GM12878 (cell line): Measurements from ENCODE around the gene CDC25C. TPM values are rescaled to one million over a fixed set of nuclear protein-coding genes. Genes with fewer than 3 reads are reported as not detected.

Source experiments
- ATAC-seq: fragments of 200-7000 bp; cut with Tn5 transposase; 3 replicates; pipeline ENCODE4 v1.9.1; 2020; ENCODE audit warnings: mild to moderate bottlenecking, moderate library complexity
- BruUV-seq: library from RNA; stranded (reverse); fragments of 400-500 nt; replicated peaks from 2 replicates; lab custom pipeline; 2021; lab: Mats Ljungman, UMichigan
- CTCF ChIA-PET: fragments of 300-600 bp; sonication (Branson Sonifier 250); formaldehyde crosslinking; extraction: SDS; loops from one replicate; lab custom pipeline; 2021; ENCODE audit warnings: inconsistent platforms; lab: Yijun Ruan, JAX
- POLR2A ChIA-PET: fragments of 350-600 bp; formaldehyde crosslinking; extraction: SDS; loops from one replicate; lab custom pipeline; 2021; ENCODE audit warnings: inconsistent platforms; lab: Charles Lee
- RAD21 ChIA-PET: fragments of 300-600 bp; sonication (Branson Sonifier 250); formaldehyde crosslinking; loops from one replicate; lab custom pipeline; 2023; ENCODE audit warnings: antibody characterized with exemption; ENCODE audit not compliant: unreplicated experiment; lab: Charles Lee
- SMC1A ChIA-PET: fragments of 300-600 bp; sonication (Branson Sonifier 250); formaldehyde crosslinking; loops from one replicate; lab custom pipeline; 2023; ENCODE audit not compliant: unreplicated experiment, uncharacterized antibody; lab: Charles Lee
- DNase-seq: peaks from one replicate; pipeline ENCODE4 v3.0.0-alpha.2; 2011; ENCODE audit warnings: low read depth, low spot score
- FAIRE-seq: peaks from 3 replicates; lab custom pipeline; 2011; peaks lifted over from hg19 to GRCh38; lab: Jason Lieb, UNC
- H2AFZ ChIP-seq: 2 replicates; pipeline ENCODE4 v1.6.0; 2011; ENCODE audit warnings: low read depth, low read length, control low read depth; ENCODE audit not compliant: control insufficient read depth
- H3K27ac ChIP-seq: 2 replicates; pipeline ENCODE4 v1.5.1; 2011; ENCODE audit warnings: control low read depth; ENCODE audit not compliant: control insufficient read depth, insufficient read depth
- H3K27me3 ChIP-seq, 2 experiments: replicated peaks in 1 of 2; 2 replicates each; pipeline versions ENCODE4 v1.6.0 to v1.6.1; 2011; ENCODE audit warnings: low read length in 1 of 2; ENCODE audit not compliant: control insufficient read depth in 2 of 2, insufficient read depth in 2 of 2
- H3K36me3 ChIP-seq, 2 experiments: 2 replicates each; pipeline ENCODE4 v1.5.1; 2011; ENCODE audit warnings: low read length in 1 of 2; ENCODE audit not compliant: control insufficient read depth in 2 of 2, insufficient read depth in 2 of 2
- H3K4me1 ChIP-seq: 2 replicates; pipeline ENCODE4 v1.6.1; 2011; ENCODE audit warnings: mild to moderate bottlenecking, low read length, moderate library complexity, mixed read lengths; ENCODE audit not compliant: control insufficient read depth, insufficient read depth
- H3K4me2 ChIP-seq: 2 replicates; pipeline ENCODE4 v1.6.0; 2011; ENCODE audit warnings: control low read depth; ENCODE audit not compliant: control insufficient read depth, insufficient read depth
- H3K4me3 ChIP-seq: fragments of 200-600 bp; sonication (generic); 2 replicates; pipeline ENCODE4 v1.5.1; 2016
- H3K79me2 ChIP-seq: 2 replicates; pipeline ENCODE4 v1.6.0; 2011; ENCODE audit warnings: low read length; ENCODE audit not compliant: control insufficient read depth, insufficient read depth
- H3K9ac ChIP-seq: 2 replicates; pipeline ENCODE4 v1.8.0; 2011; ENCODE audit warnings: low read length, control low read depth, mixed read lengths; ENCODE audit not compliant: control insufficient read depth, insufficient read depth
- H3K9me3 ChIP-seq: replicated peaks from 3 replicates; pipeline ENCODE4 v1.5.1; 2011; ENCODE audit warnings: mild to moderate bottlenecking, low read length; ENCODE audit not compliant: control insufficient read depth, insufficient read depth
- H4K20me1 ChIP-seq: 2 replicates; pipeline ENCODE4 v1.6.0; 2011; ENCODE audit not compliant: control insufficient read depth, insufficient read depth
- ATF7 ChIP-seq: fragments of 450-650 bp; IDR thresholded peaks from 2 replicates; pipeline ENCODE4 v1.6.1; 2016; ENCODE audit warnings: low read depth, mild to moderate bottlenecking
- BACH1 ChIP-seq: fragments of 450-650 bp; IDR thresholded peaks from 2 replicates; pipeline ENCODE4 v1.6.1; 2017; ENCODE audit warnings: mild to moderate bottlenecking, borderline replicate concordance
- BRCA1 ChIP-seq: IDR thresholded peaks from 2 replicates; pipeline ENCODE4 v1.6.1; 2011; ENCODE audit warnings: low read depth, low read length, improper control_type of control experiment
- ESRRA ChIP-seq: IDR thresholded peaks from 2 replicates; pipeline ENCODE4 v1.6.1; 2012; ENCODE audit warnings: mild to moderate bottlenecking, low read length, improper control_type of control experiment
- FOXM1 ChIP-seq: IDR thresholded peaks from 2 replicates; pipeline ENCODE4 v1.6.1; 2012; ENCODE audit warnings: low read depth, mild to moderate bottlenecking, inconsistent platforms, low read length, moderate library complexity
- KDM1A ChIP-seq: fragments of 200-600 bp; sonication (generic); IDR thresholded peaks from 2 replicates; pipeline ENCODE4 v1.6.1; 2016; ENCODE audit warnings: borderline replicate concordance
- MYC ChIP-seq: IDR thresholded peaks from 2 replicates; pipeline ENCODE4 v1.6.1; 2011; ENCODE audit warnings: mild to moderate bottlenecking, low read length, moderate library complexity, inconsistent platforms; ENCODE audit not compliant: insufficient read depth, insufficient replicate concordance, insufficient read length, severe bottlenecking
- NFYB ChIP-seq: IDR thresholded peaks from 2 replicates; pipeline ENCODE4 v1.6.1; 2011; ENCODE audit warnings: low read depth, mild to moderate bottlenecking, low read length, improper control_type of control experiment, moderate library complexity; ENCODE audit not compliant: insufficient read depth
- POU2F2 ChIP-seq: IDR thresholded peaks from 3 replicates; pipeline ENCODE4 v1.6.1; 2011; ENCODE audit warnings: low read depth, mild to moderate bottlenecking, low read length, borderline replicate concordance
- RAD51 ChIP-seq: fragments of 450-650 bp; IDR thresholded peaks from 2 replicates; pipeline ENCODE4 v1.6.1; 2016; ENCODE audit warnings: moderate library complexity, mild to moderate bottlenecking, inconsistent platforms
- SP1 ChIP-seq: IDR thresholded peaks from one replicate; pipeline ENCODE4 v1.6.1; 2011; ENCODE audit warnings: low read depth, low read length
- SREBF1 ChIP-seq: IDR thresholded peaks from 2 replicates; pipeline ENCODE4 v1.6.1; 2012; ENCODE audit warnings: mild to moderate bottlenecking, low read length
- USF1 ChIP-seq: IDR thresholded peaks from 2 replicates; pipeline ENCODE4 v1.6.1; 2011; ENCODE audit warnings: borderline replicate concordance, low read depth, mild to moderate bottlenecking, moderate library complexity, mixed read lengths, low read length; ENCODE audit not compliant: insufficient read depth; ENCODE audit errors: extremely low read length
- WRNIP1 ChIP-seq: IDR thresholded peaks from 2 replicates; pipeline ENCODE4 v1.6.1; 2011; ENCODE audit warnings: low read depth, low read length, improper control_type of control experiment, borderline replicate concordance
- ZNF687 ChIP-seq: fragments of 450-650 bp; IDR thresholded peaks from 2 replicates; pipeline ENCODE4 v1.6.1; 2017; ENCODE audit warnings: mild to moderate bottlenecking, moderate library complexity
- ZZZ3 ChIP-seq: IDR thresholded peaks from 2 replicates; pipeline ENCODE4 v1.6.1; 2011; ENCODE audit warnings: low read depth; ENCODE audit not compliant: control insufficient read depth, insufficient read length
- WGBS: methylation state at CpG from one replicate; pipeline ENCODE4 v1.1.6; 2016; ENCODE audit warnings: low lambda C conversion rate; ENCODE audit not compliant: insufficient replicate concordance, insufficient coverage; ENCODE audit errors: missing lambda C conversion rate; 5-methylcytosine and 5-hydroxymethylcytosine counted together
- in situ Hi-C: fragments of 300-500 bp; cut with MboI; formaldehyde crosslinking; loops from 9 replicates; pipeline ENCODE4 v1.14.3; 2018; ENCODE audit warnings: mixed read lengths
- intact Hi-C: fragments of 100-400 bp; cut with micrococcal nuclease; formaldehyde crosslinking; loops from one replicate; pipeline ENCODE4 v1.14.2; 2022; ENCODE audit not compliant: unreplicated experiment
- polyA plus RNA-seq, 11 experiments: library from polyadenylated mRNA; depleted of rRNA in 4 of 11; unstranded in 6 of 11; stranded (reverse) in 5 of 11; fragments of >200 nt; fragmentation: Nextera tagmentation in 4 of 11; fragmentation: Illumina TruSeq in 1 of 11; extraction: Ambion mirVana in 4 of 11; extraction: Trizol in 1 of 11; gene quantifications; 1 replicate in 1 of 11; 2 replicates in 10 of 11; pipeline versions ENCODE4 v1.2.1 to v1.2.3, GENCODE V29; 2011 to 2016; ENCODE audit warnings: inconsistent platforms in 2 of 11, missing spikeins in 2 of 11, low read depth in 1 of 11
- total RNA-seq, 4 experiments: library from RNA; depleted of rRNA in 3 of 4; stranded (reverse); fragments of >200 nt in 3 of 4; fragmentation: Illumina TruSeq in 1 of 4; extraction: Trizol in 1 of 4; gene quantifications; 2 replicates each; pipeline versions ENCODE4 v1.2.1 to v1.2.3, GENCODE V29; 2013 to 2021

Gene CDC25C
- total and polyA plus RNA-seq, 10 of the 15 experiments (the other 5 are each of a cell fraction or from before 2014, with no cell fraction given): 9.2 to 30.7 (median 14.9) TPM

- WGBS: 11% methylated on average over 25 of the region's 30 CpGs
- Histone ChIP-seq H3K4me3 (peak within 1 kb of the TSS; percentile 99), H3K36me3 (peaks cover 4 to 12% of the 10 kb centered on the region in 2 experiments; a peak in 2 of 4 replicates), H3K27ac (peak within 1 kb of the TSS; percentile 93), H3K9me3 (no peaks in the 10 kb centered on the region), H3K9ac (peak within 1 kb of the TSS; percentile 96), H3K4me1 (peaks cover 3% of the 10 kb centered on the region), H3K27me3 (no peaks in the 10 kb centered on the region), H2AFZ (peak within 1 kb of the TSS; percentile 75), H3K79me2 (peaks cover 42% of the 10 kb centered on the region), H3K4me2 (peak within 1 kb of the TSS; percentile 90; the same call in 1 of the 2 replicates), H4K20me1 (no peaks in the 10 kb centered on the region)
- peak; percentile 55 for DNase-seq
- POLR2A ChIA-PET: interaction anchor here (0.7 to 8.9 kb wide), 10 partner anchors 14 to 225 kb away, joined by 3 to 143 read pairs (median 9); partner anchors contain the start of genes BRD8, CDC23, CDC25C and EGR1
- BruUV-seq: no TSS peak
- SMC1A ChIA-PET: interaction anchor here (1.7 to 6.5 kb wide), 4 partner anchors 13 to 55 kb away, joined by 5 to 102 read pairs (median 27); partner anchors contain the start of genes CDC25C and FAM53C
- in situ Hi-C loops: no loop called here
- RAD21 ChIA-PET: interaction anchor here (0.8 to 4.0 kb wide), 6 partner anchors 12 to 173 kb away, joined by 3 to 22 read pairs (median 8); partner anchors contain the start of genes BRD8, CDC25C, FAM53C and KIF20A
- CTCF ChIA-PET: interaction anchor here (0.5 to 7.7 kb wide), 30 partner anchors 9 to 463 kb away, joined by 3 to 266 read pairs (median 5); partner anchors contain the start of genes BRD8, CDC23, CDC25C and EGR1
- peak; percentile 77 for ATAC-seq
- peak; percentile 72 for FAIRE-seq
- intact Hi-C loops: loop anchor here (1.0 to 10.0 kb wide), 3 partner anchors 15 to 317 kb away; partner anchors contain the start of genes BRD8, FAM13B and KIF20A
- no peak for TF ChIP-seq BRCA1
- no peak for TF ChIP-seq SREBF1
- TF ChIP-seq KDM1A: no peak
- TF ChIP-seq RAD51: no peak
- no peak for TF ChIP-seq BACH1
- peak; percentile 79 for TF ChIP-seq SP1
- TF ChIP-seq ATF7: no peak; the same call in 1 of the 2 replicates
- TF ChIP-seq POU2F2: 0 out of 3 replicates have a peak, but pooled peaks have one; percentile 60
- TF ChIP-seq USF1: no peak
- TF ChIP-seq ESRRA: no peak
- no peak for TF ChIP-seq NFYB
- TF ChIP-seq WRNIP1: no peak
- TF ChIP-seq ZNF687: no peak; the same call in 1 of the 2 replicates
- TF ChIP-seq MYC: peak; percentile 23
- TF ChIP-seq ZZZ3: no peak
- TF ChIP-seq FOXM1: 0 out of 2 replicates have a peak, but pooled peaks have one; percentile 59
Measured at GRCh38 chr5:138352071-138352721, 20.6 kb upstream of the CDC25C start, which contains the start of gene KDM3B. Gene KDM3B, plus strand, starts transcription at chr5:138352685. Its CDS starts 111 bp downstream, at chr5:138352796.
